ENCODE results near the gene OR2J3.
A peak's percentile ranks its signal among the peaks of the same experiment; 100 is the strongest.
"Not testable (repeated sequence)": the region's sequence is repeated elsewhere in the genome, so short reads cannot be mapped to it uniquely, and the experiment has no call there.

Gene OR2J3

DNA sequence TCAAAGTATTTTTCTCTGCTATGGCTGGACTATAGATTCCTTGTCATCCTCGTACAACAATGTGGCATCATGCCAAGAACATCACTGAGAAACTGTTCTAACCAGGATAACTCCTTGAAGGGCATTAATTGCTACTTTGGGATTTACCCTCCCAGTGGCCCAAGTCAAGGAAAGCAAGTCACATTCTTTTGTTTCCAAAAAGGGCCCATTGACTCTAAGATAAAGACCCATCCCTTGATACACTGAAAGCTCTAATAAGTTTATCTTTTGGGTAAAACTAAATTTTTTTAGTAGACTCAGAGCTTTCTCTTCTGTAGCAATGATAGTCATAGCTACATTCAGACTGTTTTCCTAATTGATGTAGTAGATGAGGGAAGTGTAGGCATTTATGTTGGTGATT is at the start of gene OR2J3:
Gene OR2J3 (plus strand): TSS at position 301 of the 400 bp plus-strand sequence. CDS start 3,833 bp downstream, outside the sequence.
- FAIRE-seq: no peak

GRCh38 chr6:29071831-29072723 is 35.8 kb upstream of the OR2J3 start:
- FAIRE-seq: no peak

GRCh38 chr6:29079203-29079602 is 28.7 kb upstream of the OR2J3 start:
- FAIRE-seq: no peak

DNA sequence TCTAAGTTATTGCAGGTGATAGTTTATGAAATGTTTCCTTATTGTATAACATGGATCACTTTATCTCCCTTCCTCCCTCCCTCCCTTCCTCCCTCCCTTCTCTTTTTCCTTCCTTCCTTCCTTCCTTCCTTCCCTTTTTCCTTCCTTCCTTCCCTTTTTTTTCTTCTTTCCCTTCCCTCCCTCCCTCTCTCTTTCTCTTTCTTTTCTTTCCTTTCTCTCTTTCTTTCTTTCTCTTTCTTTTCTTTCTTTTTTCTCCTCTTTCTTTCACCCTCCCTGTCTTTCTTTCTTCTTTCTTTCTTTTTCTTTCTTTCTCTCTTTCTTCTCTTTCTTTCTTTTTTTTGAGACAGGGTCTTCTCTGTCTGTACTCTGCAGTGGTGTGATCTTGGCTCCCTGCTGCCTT is 26.5 kb upstream of the OR2J3 start:
- FAIRE-seq: no peak

DNA sequence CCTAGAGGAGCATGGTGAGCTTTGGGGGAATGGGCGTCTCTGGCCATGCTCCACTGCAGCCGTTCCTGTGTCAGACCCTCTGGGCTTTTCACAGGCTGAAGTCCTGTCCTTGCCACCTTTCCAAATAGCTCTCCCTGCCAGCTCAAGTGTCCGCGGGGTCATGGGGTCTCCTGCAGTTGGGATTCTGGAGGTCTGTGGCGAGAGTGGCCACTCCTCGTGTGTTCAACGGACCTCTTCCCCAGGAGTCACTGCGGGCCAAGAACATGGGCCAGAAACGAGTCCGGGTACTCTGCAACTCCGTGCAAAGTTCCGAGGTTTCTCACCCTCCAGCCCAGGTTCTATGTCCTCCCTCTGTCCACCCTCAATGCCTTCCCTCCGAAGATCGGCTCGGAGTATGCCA is 25.4 kb upstream of the OR2J3 start:
- FAIRE-seq: no peak

DNA sequence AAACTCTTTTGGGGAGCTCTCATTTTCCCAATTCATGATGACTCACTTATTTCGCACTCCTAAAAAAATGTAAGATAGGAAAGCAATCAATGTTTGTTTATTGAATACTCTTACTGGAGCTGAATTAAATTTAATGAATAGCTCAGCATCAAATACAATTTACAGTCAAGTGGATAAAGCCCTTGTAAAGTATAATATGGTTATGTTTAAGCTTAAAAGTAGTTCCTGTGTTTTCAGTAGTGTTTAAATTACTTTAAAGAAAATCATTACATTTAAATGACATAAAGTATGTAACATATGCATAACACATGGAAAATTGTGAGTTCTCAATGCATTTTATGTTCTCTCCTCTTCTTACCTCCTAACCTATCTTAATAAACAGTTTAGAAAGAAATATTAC is 20.6 kb upstream of the OR2J3 start, which contains the start of gene OR2B3:
Gene OR2B3 (minus strand): TSS at position 101 of the 400 bp plus-strand sequence. CDS start 65 bp downstream, at position 36.
- FAIRE-seq: no peak

DNA sequence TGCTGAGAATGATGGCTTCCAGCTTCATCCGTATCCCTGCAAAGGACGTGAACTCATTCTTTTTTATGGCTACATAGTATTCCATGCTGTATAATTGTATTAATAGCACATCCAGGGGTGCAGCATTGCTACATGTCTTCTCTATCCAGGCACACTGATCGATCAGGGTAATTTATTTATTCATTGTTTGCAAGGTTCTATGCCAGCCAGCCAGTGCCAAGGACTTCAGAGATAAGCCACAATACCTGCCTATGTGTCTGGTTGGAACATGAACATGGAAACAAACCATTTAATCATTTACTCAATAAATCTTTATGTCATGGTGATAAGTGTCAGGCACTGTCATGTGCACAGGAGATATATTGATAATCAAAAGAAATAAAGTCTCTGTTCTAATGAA is 14.9 kb upstream of the OR2J3 start:
- FAIRE-seq: no peak

- no peak for FAIRE-seq
These were observed 10.1 kb upstream of the OR2J3 start for GRCh38 chr6:29097803-29098202.

- no peak for FAIRE-seq
These were observed 8.7 kb upstream of the OR2J3 start, which contains the start of gene OR2J1 for GRCh38 chr6:29099190-29099589. Gene OR2J1 (plus strand): TSS chr6:29099490. CDS start chr6:29100943, 1,453 bp downstream.

- FAIRE-seq: no peak
These were observed 4.3 kb downstream of the OR2J3 start for GRCh38 chr6:29112135-29112534.

DNA sequence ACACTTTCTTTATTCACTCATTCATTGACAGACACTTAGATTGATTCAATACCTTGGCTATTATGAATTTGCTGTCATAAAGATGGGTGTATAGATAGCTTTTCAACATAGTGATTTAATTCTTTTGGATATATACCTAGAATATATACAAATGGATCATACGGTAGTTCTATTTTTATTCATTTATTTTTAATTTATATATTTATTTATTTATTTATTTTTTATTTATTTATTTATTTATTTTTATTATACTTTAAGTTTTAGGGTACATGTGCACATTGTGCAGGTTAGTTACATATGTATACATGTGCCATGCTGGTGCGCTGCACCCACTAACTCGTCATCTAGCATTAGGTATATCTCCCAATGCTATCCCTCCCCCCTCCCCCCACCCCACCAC is 7.1 kb downstream of the OR2J3 start:
- FAIRE-seq: not testable (repeated sequence)

DNA sequence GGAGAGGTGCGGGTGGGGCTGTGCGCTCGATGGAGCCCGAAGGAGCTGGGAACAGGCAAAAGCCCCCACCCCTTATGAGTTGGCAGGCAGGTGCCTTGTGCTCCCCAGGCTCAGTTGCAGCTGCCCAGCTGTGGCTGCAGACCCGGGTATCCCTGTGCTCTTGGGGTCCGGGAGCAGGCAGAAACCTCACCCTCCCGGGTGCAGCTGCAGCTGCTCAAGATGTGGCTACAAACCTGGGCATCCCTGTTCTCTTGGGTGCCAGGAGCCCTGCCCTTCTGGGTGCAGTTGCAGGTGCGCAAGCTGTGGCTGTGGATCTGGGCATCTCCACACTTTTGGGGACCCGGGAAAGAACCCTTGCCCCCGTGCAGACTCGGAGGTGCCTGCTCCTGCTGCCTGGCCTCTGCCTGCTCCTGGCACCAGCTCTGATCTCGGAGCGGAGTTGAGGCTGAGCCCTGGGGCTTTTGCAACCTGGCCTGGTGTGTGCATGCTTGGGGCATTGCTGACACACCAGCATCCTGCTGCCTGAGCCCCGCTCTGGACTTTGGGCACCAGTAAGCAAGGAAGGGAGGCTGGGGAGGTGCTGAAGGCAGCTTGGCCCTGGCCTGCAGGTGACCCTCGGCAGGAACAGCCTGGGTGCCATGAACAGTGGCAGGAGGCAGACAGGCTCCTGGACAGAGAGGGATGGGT is 21.6 kb downstream of the OR2J3 start:
- no peak for FAIRE-seq

- no peak for FAIRE-seq
These were observed 22.8 kb downstream of the OR2J3 start for GRCh38 chr6:29130644-29131043.

DNA sequence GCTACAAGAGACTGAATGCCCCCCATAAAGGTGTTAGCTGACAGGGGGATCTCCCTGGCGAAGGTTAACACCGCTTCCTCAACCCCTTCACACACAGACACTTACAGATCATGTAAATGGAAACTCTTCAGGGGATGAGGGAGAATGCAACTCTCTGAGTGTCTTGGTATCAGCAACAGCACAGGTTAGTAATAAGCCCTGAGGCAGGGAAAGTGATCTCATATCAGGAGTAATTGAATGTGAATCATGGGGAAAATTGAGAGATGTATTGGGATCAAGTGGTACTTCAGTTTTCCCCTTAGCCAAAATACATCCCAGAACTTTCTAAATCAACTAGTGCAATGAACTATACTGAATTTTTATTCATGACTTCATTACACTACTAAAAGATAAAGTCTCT is 23.8 kb downstream of the OR2J3 start:
- FAIRE-seq: no peak

DNA sequence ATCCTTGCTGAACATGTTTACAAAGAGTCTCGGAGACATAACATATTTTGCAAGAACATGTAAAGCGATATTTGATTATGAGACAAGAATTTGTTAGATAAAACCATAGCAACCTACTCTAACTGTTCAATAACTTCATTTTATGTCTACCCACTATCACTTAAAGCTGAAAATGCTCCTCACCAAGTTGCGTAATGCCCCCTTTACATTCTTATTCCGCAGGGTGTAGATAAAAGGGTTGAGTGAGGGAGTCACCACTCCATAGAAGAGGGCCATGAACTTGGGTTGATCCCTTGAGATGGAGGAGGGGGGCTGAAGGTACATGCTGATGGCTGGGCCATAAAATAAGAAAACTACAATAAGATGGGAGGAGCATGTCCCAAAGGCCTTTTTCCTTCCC is 29.9 kb downstream of the OR2J3 start:
- FAIRE-seq: no peak

DNA sequence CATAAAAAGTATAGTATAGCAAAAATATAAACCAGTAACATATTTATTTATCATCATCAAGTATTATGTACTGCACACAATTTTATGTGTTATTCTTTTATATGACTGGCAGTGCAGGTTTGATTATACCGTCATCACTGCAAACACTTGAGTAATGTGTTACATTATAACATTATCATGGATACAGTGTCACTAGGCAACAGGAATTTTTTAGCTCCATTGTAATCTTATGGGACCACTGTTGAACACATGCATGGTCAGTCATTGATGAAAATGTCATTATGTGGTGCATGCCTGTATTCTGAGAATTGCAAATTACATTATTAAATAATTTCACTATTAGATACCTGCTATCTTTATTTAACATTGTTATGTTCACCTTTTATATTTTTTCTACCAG is 33.7 kb downstream of the OR2J3 start:
- FAIRE-seq: peak; percentile 41

DNA sequence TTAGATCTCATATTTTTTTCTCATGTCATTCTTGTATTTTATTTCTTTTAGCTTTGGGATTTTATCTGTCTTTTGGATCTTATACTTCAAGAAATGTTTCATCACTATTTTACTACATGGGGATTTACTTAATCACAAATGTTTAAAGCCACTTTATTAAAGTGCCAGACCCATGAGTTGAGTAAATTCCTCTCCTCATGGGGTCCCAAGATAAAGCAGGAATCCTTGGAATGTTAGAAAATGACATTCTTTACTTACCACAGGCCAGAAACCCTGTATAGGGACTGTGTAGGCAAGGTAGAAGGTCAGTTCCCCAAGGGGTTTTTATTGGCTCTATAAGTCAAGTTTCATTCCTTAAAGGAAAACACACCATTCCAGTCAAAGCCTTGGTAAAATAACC is 34.5 kb downstream of the OR2J3 start:
- FAIRE-seq: no peak

GRCh38 chr6:29146179-29146578 is 38.3 kb downstream of the OR2J3 start:
- FAIRE-seq: no peak

- FAIRE-seq: no peak
These were observed 39.2 kb downstream of the OR2J3 start for GRCh38 chr6:29147074-29147473.

DNA sequence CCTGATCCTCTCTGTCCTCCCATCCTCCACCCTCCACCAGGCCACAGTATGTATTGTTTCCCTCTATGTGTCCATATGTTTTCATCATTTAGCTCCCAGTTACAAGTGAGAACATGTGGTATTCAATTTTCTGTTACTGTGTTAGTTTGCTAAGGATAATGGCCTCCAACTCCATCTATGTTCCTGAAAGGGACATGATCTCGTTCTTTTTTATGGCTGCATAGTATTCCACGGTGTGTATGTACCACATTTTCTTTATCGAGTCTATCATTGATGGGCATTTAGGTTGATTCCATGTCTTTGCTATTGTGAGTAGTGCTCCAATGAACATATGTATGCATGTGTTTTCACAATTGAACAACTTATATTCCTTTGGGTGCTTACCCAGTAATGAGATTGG is 41.6 kb downstream of the OR2J3 start:
- not testable (repeated sequence) for FAIRE-seq

- FAIRE-seq: no peak
These were observed 45.2 kb downstream of the OR2J3 start for GRCh38 chr6:29153083-29153482.

DNA sequence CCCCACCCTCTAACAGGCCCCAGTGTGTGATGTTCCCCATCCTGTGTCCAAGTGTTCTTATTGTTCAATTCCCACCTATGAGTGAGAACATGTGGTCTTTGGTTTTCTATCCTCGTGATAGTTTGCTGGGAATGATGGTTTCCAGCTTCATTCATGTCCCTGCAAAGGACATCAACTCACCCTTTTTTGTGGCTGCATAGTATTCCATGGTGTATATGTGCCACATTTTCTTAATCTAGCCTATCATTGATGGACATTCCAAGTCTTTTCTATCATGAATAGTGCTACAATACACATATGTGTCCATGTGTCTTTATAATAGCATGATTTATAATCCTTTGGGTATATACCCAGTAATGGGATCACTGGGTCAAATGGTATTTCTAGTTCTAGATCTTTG is 47.3 kb downstream of the OR2J3 start:
- not testable (repeated sequence) for FAIRE-seq

- FAIRE-seq: not testable (repeated sequence)
These were observed 52.1 kb downstream of the OR2J3 start for GRCh38 chr6:29159922-29160321.
